H9 (cell line): ENCODE data around the gene PNMA8C. TPM values are rescaled to one million over a fixed set of nuclear protein-coding genes. Genes with fewer than 3 reads are reported as not detected.

ENCODE experiments used
- DNase-seq: peaks from one replicate; pipeline ENCODE4 v3.0.0-alpha.2; 2017
- H2AFZ ChIP-seq: one replicate; pipeline ENCODE4 v1.6.1; 2013; ENCODE audit warnings: mild to moderate bottlenecking, low read length, control low read depth, moderate library complexity
- H2AK5ac ChIP-seq: 2 replicates; pipeline ENCODE4 v1.6.1; 2013; ENCODE audit warnings: low read length, control low read depth, mixed read lengths; ENCODE audit not compliant: insufficient read length
- H2BK120ac ChIP-seq: one replicate; pipeline ENCODE4 v1.6.1; 2013; ENCODE audit warnings: low read depth, mild to moderate bottlenecking, low read length, control low read depth, inconsistent platforms; ENCODE audit not compliant: poor library complexity, severe bottlenecking
- H2BK12ac ChIP-seq: 2 replicates; pipeline ENCODE4 v1.6.1; 2013; ENCODE audit warnings: low read length, control low read depth, mixed read lengths, low read depth; ENCODE audit not compliant: insufficient read length
- H2BK15ac ChIP-seq: 2 replicates; pipeline ENCODE4 v1.6.1; 2013; ENCODE audit warnings: low read depth, low read length, control low read depth
- H2BK20ac ChIP-seq: one replicate; pipeline ENCODE4 v1.6.1; 2013; ENCODE audit warnings: low read depth, mild to moderate bottlenecking, low read length, control low read depth, inconsistent platforms; ENCODE audit not compliant: poor library complexity, severe bottlenecking
- H2BK5ac ChIP-seq: 2 replicates; pipeline ENCODE4 v1.6.1; 2013; ENCODE audit warnings: low read length, control low read depth, mixed read lengths; ENCODE audit not compliant: insufficient read length
- H3K14ac ChIP-seq: 2 replicates; pipeline ENCODE4 v1.6.1; 2013; ENCODE audit warnings: low read length, control low read depth; ENCODE audit not compliant: insufficient read depth
- H3K18ac ChIP-seq: 2 replicates; pipeline ENCODE4 v1.6.1; 2013; ENCODE audit warnings: low read depth, mild to moderate bottlenecking, mixed read lengths, low read length, control low read depth; ENCODE audit not compliant: insufficient read length
- H3K23ac ChIP-seq: 2 replicates; pipeline ENCODE4 v1.6.1; 2013; ENCODE audit warnings: low read length, control low read depth, mixed read lengths, low read depth; ENCODE audit not compliant: insufficient read length
- H3K23me2 ChIP-seq: 2 replicates; pipeline ENCODE4 v1.6.1; 2013; ENCODE audit warnings: low read depth, mild to moderate bottlenecking, mixed read lengths, low read length, control low read depth; ENCODE audit not compliant: insufficient read length, poor library complexity, severe bottlenecking
- H3K27ac ChIP-seq: 2 replicates; pipeline ENCODE4 v1.5.1; 2013; ENCODE audit warnings: low read length, control low read depth, mixed read lengths, low read depth; ENCODE audit not compliant: insufficient read length
- H3K27me3 ChIP-seq: 2 replicates; pipeline ENCODE4 v1.6.1; 2013; ENCODE audit warnings: low read length, control low read depth, inconsistent platforms; ENCODE audit not compliant: insufficient read depth
- H3K4ac ChIP-seq: 2 replicates; pipeline ENCODE4 v1.6.1; 2013; ENCODE audit warnings: low read depth, mild to moderate bottlenecking, control low read depth, inconsistent platforms, low read length, moderate library complexity
- H3K4me1 ChIP-seq: 2 replicates; pipeline ENCODE4 v1.6.1; 2013; ENCODE audit warnings: low read length, control low read depth, inconsistent platforms; ENCODE audit not compliant: insufficient read depth
- H3K4me2 ChIP-seq: 2 replicates; pipeline ENCODE4 v1.6.1; 2013; ENCODE audit warnings: low read length, control low read depth, mixed read lengths; ENCODE audit not compliant: insufficient read length, insufficient read depth
- H3K56ac ChIP-seq: 2 replicates; pipeline ENCODE4 v1.6.1; 2013; ENCODE audit warnings: low read depth, mild to moderate bottlenecking, mixed read lengths, low read length, control low read depth; ENCODE audit not compliant: insufficient read length
- H3K79me1 ChIP-seq: 2 replicates; pipeline ENCODE4 v1.6.1; 2013; ENCODE audit warnings: low read depth, mild to moderate bottlenecking, moderate library complexity, low read length, control low read depth, inconsistent platforms; ENCODE audit not compliant: insufficient read depth, poor library complexity, severe bottlenecking
- H3K79me2 ChIP-seq: 2 replicates; pipeline ENCODE4 v1.6.1; 2013; ENCODE audit warnings: low read length, control low read depth, inconsistent platforms; ENCODE audit not compliant: insufficient read depth
- H3K9ac ChIP-seq: 2 replicates; pipeline ENCODE4 v1.6.1; 2013; ENCODE audit warnings: low read length, control low read depth, mixed read lengths; ENCODE audit not compliant: insufficient read length; ENCODE audit errors: extremely low read depth
- H3K9me3 ChIP-seq: one replicate; pipeline ENCODE4 v1.6.1; 2013; ENCODE audit warnings: low read depth, low read length, inconsistent platforms; ENCODE audit not compliant: control insufficient read depth
- H3T11ph ChIP-seq: one replicate; pipeline ENCODE4 v1.6.1; 2013; ENCODE audit warnings: mild to moderate bottlenecking, low read length, control low read depth, inconsistent platforms
- H4K20me1 ChIP-seq: one replicate; pipeline ENCODE4 v1.6.1; 2013; ENCODE audit not compliant: control insufficient read depth, insufficient read length, insufficient read depth
- H4K5ac ChIP-seq: 2 replicates; pipeline ENCODE4 v1.6.1; 2013; ENCODE audit warnings: low read depth, mild to moderate bottlenecking, mixed read lengths, low read length, control low read depth; ENCODE audit not compliant: insufficient read length
- H4K8ac ChIP-seq: replicated peaks from 2 replicates; pipeline ENCODE4 v1.6.1; 2013; ENCODE audit warnings: low read length, control low read depth, mixed read lengths, low read depth; ENCODE audit not compliant: insufficient read length
- H4K91ac ChIP-seq: 2 replicates; pipeline ENCODE4 v1.6.1; 2013; ENCODE audit warnings: low read depth, mild to moderate bottlenecking, moderate library complexity, mixed read lengths, low read length, control low read depth; ENCODE audit not compliant: insufficient read length
- H3K27ac Mint-ChIP-seq, 3 experiments: 2 replicates in 2 of 3; 3 replicates in 1 of 3; pipeline ENCODE4 v1.8.0; 2020 to 2021; ENCODE audit warnings: mixed read lengths in 3 of 3, mild to moderate bottlenecking in 1 of 3, moderate library complexity in 1 of 3
- H3K27me3 Mint-ChIP-seq: 2 replicates; pipeline ENCODE4 v1.8.0; 2021; ENCODE audit warnings: low read depth, mild to moderate bottlenecking, moderate library complexity, mixed read lengths
- H3K36me3 Mint-ChIP-seq, 3 experiments: 2 replicates in 2 of 3; 3 replicates in 1 of 3; pipeline ENCODE4 v1.8.0; 2020 to 2021; ENCODE audit warnings: low read depth in 3 of 3, mixed read lengths in 3 of 3; ENCODE audit not compliant: insufficient read depth in 1 of 3
- H3K4me1 Mint-ChIP-seq, 2 experiments: 2 replicates each; pipeline ENCODE4 v1.8.0; 2020; ENCODE audit warnings: mixed read lengths in 2 of 2
- H3K4me3 Mint-ChIP-seq, 2 experiments: 2 replicates in 1 of 2; 3 replicates in 1 of 2; pipeline ENCODE4 v1.8.0; 2020 to 2021; ENCODE audit warnings: mild to moderate bottlenecking in 2 of 2, mixed read lengths in 2 of 2, moderate library complexity in 1 of 2
- H3K9me3 Mint-ChIP-seq, 2 experiments: 2 replicates in 1 of 2; 3 replicates in 1 of 2; pipeline ENCODE4 v1.8.0; 2020; ENCODE audit warnings: mild to moderate bottlenecking in 2 of 2, mixed read lengths in 2 of 2, moderate library complexity in 1 of 2
- CTCF ChIP-seq: fragments of 200-600 bp; sonication (generic); conservative IDR thresholded peaks from 3 replicates; pipeline ENCODE4 v1.8.0; 2021; ENCODE audit warnings: antibody characterized with exemption, mild to moderate bottlenecking
- WGBS: extraction: QIAGEN DNeasy Blood & Tissue Kit; methylation state at CpG from one replicate; pipeline ENCODE4 v1.1.7; 2013; ENCODE audit warnings: missing lambda C conversion rate, low lambda C conversion rate, mixed read lengths; ENCODE audit not compliant: insufficient read length; ENCODE audit errors: extremely low coverage; 5-methylcytosine and 5-hydroxymethylcytosine counted together
- total RNA-seq: library from RNA; stranded (reverse); gene quantifications from 2 replicates; pipeline ENCODE4 v1.2.1, GENCODE V29; 2021

Gene PNMA8C
- total RNA-seq, 1 experiment from 2014 or later, result 1.8 TPM

GRCh38 chr19:46388311-46389095 lies 40.2 kb downstream of the PNMA8C start:
- no peaks in the 10 kb centered on the region for H3K27me3 ChIP-seq
- H2AFZ ChIP-seq, result no peak overlapping the region
- H3K9ac ChIP-seq, result no peak overlapping the region
- H3K14ac ChIP-seq, result no peak overlapping the region
- no peaks in the 10 kb centered on the region for H3K4me1 ChIP-seq
- WGBS, result no CpG with 5 or more reads among the region's 25 CpGs
- Mint-ChIP-seq H3K4me3 (no peak overlapping the region), H3K9me3 (peaks cover 2 to 5% of the 10 kb centered on the region in 2 experiments; a peak in 2 of 5 replicates), H3K27ac (no peak overlapping the region), H3K27me3 (no peaks in the 10 kb centered on the region), H3K4me1 (peaks cover 6 to 22% of the 10 kb centered on the region in 2 experiments; a peak in 3 of 4 replicates), H3K36me3 (peaks cover 53 to 82% (median 67%) of the 10 kb centered on the region in 3 experiments)
- H3K23me2 ChIP-seq, result no peaks in the 10 kb centered on the region
- H2BK120ac ChIP-seq, result no peak overlapping the region
- no peaks in the 10 kb centered on the region for H3K79me1 ChIP-seq
- H3K79me2 ChIP-seq, result no peaks in the 10 kb centered on the region
- H2BK15ac ChIP-seq, result no peak overlapping the region
- H3K9me3 ChIP-seq, result no peaks in the 10 kb centered on the region
- H3K27ac ChIP-seq, result no peak overlapping the region
- no peak overlapping the region for H4K91ac ChIP-seq
- H3K18ac ChIP-seq, result no peak overlapping the region
- no peak overlapping the region for H2BK5ac ChIP-seq
- H4K20me1 ChIP-seq, result no peaks in the 10 kb centered on the region
- TF ChIP-seq CTCF, result no peak
- no peak overlapping the region for H2BK20ac ChIP-seq
- no peak overlapping the region for H3K4ac ChIP-seq
- H4K8ac ChIP-seq, result no peak overlapping the region
- H2BK12ac ChIP-seq, result no peak overlapping the region
- H2AK5ac ChIP-seq, result no peak overlapping the region
- no peak overlapping the region for H4K5ac ChIP-seq
- no peak overlapping the region for H3K4me2 ChIP-seq
- no peak overlapping the region for H3K56ac ChIP-seq
- no peak overlapping the region for H3T11ph ChIP-seq
- no peak overlapping the region for H3K23ac ChIP-seq
- no peak for DNase-seq
